Measurements from ENCODE around the gene LSAMP. TPM values are rescaled to one million over a fixed set of nuclear protein-coding genes. Genes with fewer than 3 reads are reported as not detected.

The LSAMP gene
- total and polyA plus RNA-seq, 2 of the 4 experiments (the other 2 are of a cell fraction) = 7.9 to 8.0 TPM

DNA sequence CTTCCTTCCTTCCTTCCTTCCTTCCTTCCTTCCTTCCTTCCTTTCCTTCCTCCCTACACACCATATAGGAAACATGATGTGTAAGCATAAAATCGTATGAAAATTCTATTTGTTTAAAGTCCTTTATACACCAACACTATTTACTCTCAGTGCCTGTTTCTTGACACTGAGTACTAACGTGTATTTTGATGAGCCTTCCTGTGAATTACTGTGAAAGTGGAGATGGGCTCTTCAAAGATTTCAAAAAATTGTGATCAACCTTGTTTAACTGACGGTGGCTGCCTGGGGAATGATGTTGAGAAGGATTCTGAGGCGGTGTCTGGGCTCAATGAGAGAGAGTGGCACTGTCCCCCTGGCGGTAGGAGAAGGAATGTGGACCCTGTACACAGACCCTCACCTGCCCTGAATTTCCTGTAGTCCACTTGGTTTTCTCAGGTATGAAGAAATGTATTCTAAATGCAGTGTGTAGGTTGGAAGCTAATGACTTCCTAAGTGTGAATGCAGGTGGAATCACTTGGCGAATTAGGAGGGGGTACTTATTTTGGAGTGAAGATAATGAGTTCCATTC lies 584.0 kb downstream of the LSAMP start:
- no peak overlapping the region for H2AFZ ChIP-seq (replicated peaks; ENCODE audit: low read length, poor library complexity)
- no peak for TF ChIP-seq CHD1 (IDR thresholded peaks at IDR 0.05; ENCODE audit: low read depth, low read length)
- TF ChIP-seq MXI1 (IDR thresholded peaks at IDR 0.05; ENCODE audit: borderline replicate concordance, low read depth, low read length) = no peak
- TF ChIP-seq MAZ (IDR thresholded peaks at IDR 0.05; ENCODE audit: borderline replicate concordance, low read depth, low read length) = no peak
- no peak for TF ChIP-seq RCOR1 (IDR thresholded peaks at IDR 0.05; ENCODE audit: insufficient replicate concordance, low read length)
- no peak for TF ChIP-seq NFE2L2 (IDR thresholded peaks at IDR 0.05; ENCODE audit: low read depth, low read length)
- no peak for TF ChIP-seq BHLHE40 (IDR thresholded peaks at IDR 0.05; ENCODE audit: low read depth, low read length)
- no peak for TF ChIP-seq USF2 (IDR thresholded peaks at IDR 0.05; ENCODE audit: low read depth, low read length)
- no peak for TF ChIP-seq RFX5 (IDR thresholded peaks at IDR 0.05; ENCODE audit: low read depth, low read length)
- TF ChIP-seq MAFK (IDR thresholded peaks at IDR 0.05; ENCODE audit: low read depth, low read length) = no peak
- no peak for TF ChIP-seq CEBPB (IDR thresholded peaks at IDR 0.05; ENCODE audit: low read depth, low read length)
- no peak for TF ChIP-seq CTCF (conservative IDR thresholded peaks at IDR 0.05; ENCODE audit: low read depth, low read length)
- no peak for TF ChIP-seq SMC3 (IDR thresholded peaks at IDR 0.05; ENCODE audit: low read depth, low read length)
- TF ChIP-seq POLR2A (IDR thresholded peaks at IDR 0.05; ENCODE audit: low read depth, low read length) = no peak
- TF ChIP-seq FOS (IDR thresholded peaks at IDR 0.05; ENCODE audit: low read depth, low read length) = no peak
- no peak overlapping the region for H2BK20ac ChIP-seq (ENCODE audit: low read depth, low read length)
- H3K18ac ChIP-seq (ENCODE audit: low read depth, low read length) = no peak overlapping the region
- H4K8ac ChIP-seq (ENCODE audit: low read depth in 2 of 2, low read length in 2 of 2) = no peak overlapping the region
- H3K9ac ChIP-seq (ENCODE audit: low read depth, low read length) = no peak overlapping the region
- ChIA-PET POLR2A (ENCODE audit: unreplicated experiment) (no interaction called here), CTCF (no interaction called here)
- H4K91ac ChIP-seq (ENCODE audit: insufficient read depth, low read depth, low read length) = no peak overlapping the region
- H3K4me2 ChIP-seq (ENCODE audit: low read depth, low read length) = no peak overlapping the region
- no peak overlapping the region for H3K4ac ChIP-seq (ENCODE audit: low read depth, low read length)
- no peak overlapping the region for H2BK15ac ChIP-seq (ENCODE audit: low read depth, low read length)
- no peaks in the 10 kb centered on the region for H4K20me1 ChIP-seq (ENCODE audit: insufficient read depth, low read length)
- no peaks in the 10 kb centered on the region for H3K27me3 ChIP-seq (ENCODE audit: control insufficient read depth, insufficient read depth, low read length)
- no peak overlapping the region for H2BK5ac ChIP-seq (ENCODE audit: low read depth, low read length, poor library complexity, severe bottlenecking)
- DNase-seq (no peak), ATAC-seq (ENCODE audit: low read depth) (no peak)
- no peak overlapping the region for H3K14ac ChIP-seq (replicated peaks; ENCODE audit: low read depth, low read length)
- H3K56ac ChIP-seq (ENCODE audit: extremely low read depth, insufficient read depth, low read length) = no peak overlapping the region
- H3K9me3 ChIP-seq (ENCODE audit: control insufficient read depth, insufficient read depth, low read length) = no peaks in the 10 kb centered on the region
- H3K4me1 ChIP-seq (ENCODE audit: control insufficient read depth, insufficient read depth, low read length) = peaks cover 13% of the 10 kb centered on the region
- 0 out of 2 replicates have a peak, but pooled peaks cover 3% of the 10 kb centered on the region for H3K9me1 ChIP-seq (ENCODE audit: insufficient read depth, low read length)
- intact Hi-C loops (cut with micrococcal nuclease) = loop anchor here (10.0 kb wide), 1 partner anchor 56 kb away; no protein-coding TSS in a partner anchor
- H2BK120ac ChIP-seq (ENCODE audit: low read depth, low read length) = no peak overlapping the region
- in situ Hi-C loops (cut with MboI; ENCODE audit: low sequenced_read_pairs) = no loop called here
- H3K36me3 ChIP-seq (ENCODE audit: control insufficient read depth, insufficient read depth, low read length) = no peaks in the 10 kb centered on the region
- H3K4me3 ChIP-seq (ENCODE audit: insufficient read depth, low read depth, low read length) = no peak overlapping the region
- H4K5ac ChIP-seq (ENCODE audit: low read depth, low read length) = no peak overlapping the region
- dilution Hi-C loops (cut with HindIII; ENCODE audit: low sequenced_read_pairs, unreplicated experiment) = no loop called here
- no peak overlapping the region for H2AK5ac ChIP-seq (ENCODE audit: low read depth, low read length)
- no TSS peak for BruUV-seq (replicated peaks)
- H2AK9ac ChIP-seq (replicated peaks; ENCODE audit: low read depth, low read length, poor library complexity) = no peak overlapping the region
- 100% methylated on average over 1 of the region's 6 CpGs; no CpG with 5 or more reads in 1 of the 2 experiments for WGBS, 2 experiments (ENCODE audit: extremely low coverage in 2 of 2, insufficient read length in 1 of 2)
- H3K27ac ChIP-seq (ENCODE audit: insufficient read depth, low read length) = no peak overlapping the region
- no peak overlapping the region for H3K23ac ChIP-seq (ENCODE audit: low read depth, low read length)
- H3K79me1 ChIP-seq (ENCODE audit: low read depth in 1 of 2, low read length in 2 of 2) = no peaks in the 10 kb centered on the region
